22Rv1 (cell line): Measurements from ENCODE around the gene DNAH9.

Experiments used
- CTCF ChIP-seq: fragments of 450-650 bp; IDR thresholded peaks from 2 replicates; pipeline ENCODE4 v1.5.1; 2017; ENCODE audit warnings: mild to moderate bottlenecking
- ZFX ChIP-seq: fragments of 450-650 bp; IDR thresholded peaks from 2 replicates; pipeline ENCODE4 v1.6.1; 2017; ENCODE audit warnings: antibody characterized with exemption, borderline replicate concordance

DNA sequence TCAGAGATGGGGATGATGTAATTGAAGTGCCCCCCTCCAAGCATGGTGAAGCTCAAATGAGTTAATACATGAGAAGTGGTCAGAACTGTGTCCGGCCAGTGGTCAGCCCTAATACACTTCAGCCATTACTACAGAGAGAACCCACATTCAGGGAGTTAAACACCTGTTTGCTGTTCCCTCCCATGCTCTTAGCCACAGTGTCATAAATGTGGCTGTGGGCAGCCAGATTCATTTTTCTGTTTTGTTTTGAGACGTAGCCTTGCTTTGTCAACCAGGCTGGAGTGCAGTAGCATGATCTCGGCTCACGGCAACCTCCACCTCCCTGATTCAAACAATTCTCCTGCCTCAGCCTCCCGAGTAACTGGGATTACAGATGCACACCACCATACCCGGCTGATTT lies 139.9 kb downstream of the DNAH9 start:
- no peak for TF ChIP-seq CTCF
- TF ChIP-seq ZFX, result no peak
